Mesenchymal stem cell (in vitro differentiated cells and primary cell): ENCODE measurements around the gene SLC48A1.
A peak's percentile ranks its signal among the peaks of the same experiment; 100 is the strongest.

ENCODE experiments used
- DNase-seq: peaks from one replicate; pipeline ENCODE4 v3.0.0-alpha.2; 2013
- H2AFZ ChIP-seq: one replicate; pipeline ENCODE4 v1.6.1; 2013; ENCODE audit warnings: low read depth, mild to moderate bottlenecking, control low read depth, inconsistent platforms, low read length, moderate library complexity
- H2AK5ac ChIP-seq: 2 replicates; pipeline ENCODE4 v1.6.1; 2013; ENCODE audit warnings: low read length, moderate library complexity, mild to moderate bottlenecking, inconsistent platforms; ENCODE audit not compliant: severe bottlenecking
- H2BK120ac ChIP-seq: one replicate; pipeline ENCODE4 v1.6.1; 2013; ENCODE audit warnings: low read depth, mild to moderate bottlenecking, inconsistent platforms, low read length, moderate library complexity
- H2BK12ac ChIP-seq, 2 experiments: one replicate each; pipeline ENCODE4 v1.6.1; 2013; ENCODE audit warnings: inconsistent platforms in 2 of 2, low read length in 2 of 2, mild to moderate bottlenecking in 2 of 2, moderate library complexity in 2 of 2, control low read depth in 1 of 2
- H2BK15ac ChIP-seq: one replicate; pipeline ENCODE4 v1.6.1; 2013; ENCODE audit warnings: mild to moderate bottlenecking, low read depth, inconsistent platforms; ENCODE audit not compliant: poor library complexity, severe bottlenecking
- H2BK5ac ChIP-seq: 2 replicates; pipeline ENCODE4 v1.6.1; 2013; ENCODE audit warnings: low read depth, mild to moderate bottlenecking, low read length, control low read depth, inconsistent platforms; ENCODE audit not compliant: poor library complexity, severe bottlenecking
- H3K14ac ChIP-seq, 2 experiments: one replicate each; pipeline ENCODE4 v1.6.1; 2013; ENCODE audit warnings: inconsistent platforms in 2 of 2, low read length in 2 of 2, control low read depth in 1 of 2, mild to moderate bottlenecking in 1 of 2, moderate library complexity in 1 of 2
- H3K18ac ChIP-seq, 2 experiments: one replicate each; pipeline ENCODE4 v1.6.1; 2013; ENCODE audit warnings: inconsistent platforms in 2 of 2, low read length in 2 of 2, control low read depth in 1 of 2, low read depth in 1 of 2, mild to moderate bottlenecking in 1 of 2
- H3K23ac ChIP-seq, 2 experiments: one replicate each; pipeline ENCODE4 v1.6.1; 2013; ENCODE audit warnings: inconsistent platforms in 2 of 2, low read length in 2 of 2, mild to moderate bottlenecking in 2 of 2, moderate library complexity in 2 of 2, control low read depth in 1 of 2
- H3K27ac ChIP-seq: 2 replicates; pipeline ENCODE4 v1.5.1; 2013; ENCODE audit warnings: mild to moderate bottlenecking, moderate library complexity, low read length, control low read depth, inconsistent platforms; ENCODE audit not compliant: poor library complexity, severe bottlenecking
- H3K27me3 ChIP-seq, 2 experiments: 2 replicates each; pipeline versions ENCODE4 v1.6.1 to v1.7.0; 2013; ENCODE audit warnings: low read length in 2 of 2, mild to moderate bottlenecking in 2 of 2, moderate library complexity in 2 of 2, control low read depth in 1 of 2, inconsistent platforms in 1 of 2; ENCODE audit not compliant: control insufficient read depth in 1 of 2, insufficient read depth in 1 of 2
- H3K36me3 ChIP-seq, 2 experiments: 2 replicates each; pipeline versions ENCODE4 v1.6.1 to v1.7.0; 2013; ENCODE audit warnings: low read length in 2 of 2, control low read depth in 1 of 2, inconsistent platforms in 1 of 2, low read depth in 1 of 2, mild to moderate bottlenecking in 1 of 2; ENCODE audit not compliant: insufficient read depth in 2 of 2, control insufficient read depth in 1 of 2
- H3K4ac ChIP-seq, 2 experiments: one replicate each; pipeline ENCODE4 v1.6.1; 2013; ENCODE audit warnings: inconsistent platforms in 2 of 2, low read length in 2 of 2, mild to moderate bottlenecking in 2 of 2, moderate library complexity in 2 of 2, control low read depth in 1 of 2, low read depth in 1 of 2
- H3K4me1 ChIP-seq: 2 replicates; pipeline ENCODE4 v1.6.1; 2013; ENCODE audit warnings: low read depth, low read length, control low read depth; ENCODE audit not compliant: control insufficient read depth, insufficient read depth
- H3K4me2 ChIP-seq: 2 replicates; pipeline ENCODE4 v1.6.1; 2013; ENCODE audit warnings: low read length, mild to moderate bottlenecking, inconsistent platforms; ENCODE audit not compliant: poor library complexity, severe bottlenecking
- H3K4me3 ChIP-seq, 2 experiments: 2 replicates each; pipeline versions ENCODE4 v1.5.1 to v1.7.0; 2013; ENCODE audit warnings: low read length in 2 of 2, mild to moderate bottlenecking in 2 of 2, control low read depth in 1 of 2, low read depth in 1 of 2; ENCODE audit not compliant: insufficient read depth in 1 of 2
- H3K79me1 ChIP-seq: replicated peaks from 2 replicates; pipeline ENCODE4 v1.6.1; 2013; ENCODE audit warnings: mild to moderate bottlenecking, control low read depth, low read length, inconsistent platforms; ENCODE audit not compliant: poor library complexity, severe bottlenecking
- H3K9ac ChIP-seq: 2 replicates; pipeline ENCODE4 v1.7.0; 2013; ENCODE audit warnings: mild to moderate bottlenecking, low read length, moderate library complexity
- H3K9me3 ChIP-seq: 2 replicates; pipeline ENCODE4 v1.7.0; 2013; ENCODE audit warnings: mild to moderate bottlenecking, low read length; ENCODE audit not compliant: control insufficient read depth
- H4K8ac ChIP-seq: one replicate; pipeline ENCODE4 v1.6.1; 2013; ENCODE audit warnings: inconsistent platforms, mild to moderate bottlenecking, low read length, moderate library complexity
- H4K91ac ChIP-seq: one replicate; pipeline ENCODE4 v1.6.1; 2013; ENCODE audit warnings: mild to moderate bottlenecking, low read length, inconsistent platforms
- WGBS: methylation state at CpG from one replicate; pipeline ENCODE4 v1.1.7; 2013; ENCODE audit warnings: mixed read lengths; 5-methylcytosine and 5-hydroxymethylcytosine counted together

Gene SLC48A1

GRCh38 chr12:47797441-47797840, 24.4 kb downstream of the SLC48A1 start:
- no peak overlapping the region for H3K23ac ChIP-seq
- H3K4me3 ChIP-seq: no peak overlapping the region
- no peaks in the 10 kb centered on the region for H3K27me3 ChIP-seq
- no peak overlapping the region for H2BK12ac ChIP-seq
- peaks cover 79 to 83% of the 10 kb centered on the region in 2 experiments for H3K36me3 ChIP-seq
- no peak overlapping the region for H4K8ac ChIP-seq
- no peak overlapping the region for H2BK5ac ChIP-seq
- H3K27ac ChIP-seq: no peak overlapping the region
- H3K4me2 ChIP-seq: no peak overlapping the region
- no peak overlapping the region for H2BK120ac ChIP-seq
- H2BK15ac ChIP-seq: peak overlapping the region; percentile 2
- H3K9me3 ChIP-seq: no peaks in the 10 kb centered on the region
- no peak overlapping the region for H3K14ac ChIP-seq
- peaks cover 51% of the 10 kb centered on the region for H3K79me1 ChIP-seq
- no peak overlapping the region for H3K4ac ChIP-seq
- H2AK5ac ChIP-seq: no peak overlapping the region
- no peak for DNase-seq
- 94% methylated on average over 10 of the region's 10 CpGs for WGBS
- no peak overlapping the region for H3K18ac ChIP-seq
- peaks cover 18% of the 10 kb centered on the region for H3K4me1 ChIP-seq
- H3K9ac ChIP-seq: no peak overlapping the region
- H2AFZ ChIP-seq: no peak overlapping the region
- no peak overlapping the region for H4K91ac ChIP-seq

DNA sequence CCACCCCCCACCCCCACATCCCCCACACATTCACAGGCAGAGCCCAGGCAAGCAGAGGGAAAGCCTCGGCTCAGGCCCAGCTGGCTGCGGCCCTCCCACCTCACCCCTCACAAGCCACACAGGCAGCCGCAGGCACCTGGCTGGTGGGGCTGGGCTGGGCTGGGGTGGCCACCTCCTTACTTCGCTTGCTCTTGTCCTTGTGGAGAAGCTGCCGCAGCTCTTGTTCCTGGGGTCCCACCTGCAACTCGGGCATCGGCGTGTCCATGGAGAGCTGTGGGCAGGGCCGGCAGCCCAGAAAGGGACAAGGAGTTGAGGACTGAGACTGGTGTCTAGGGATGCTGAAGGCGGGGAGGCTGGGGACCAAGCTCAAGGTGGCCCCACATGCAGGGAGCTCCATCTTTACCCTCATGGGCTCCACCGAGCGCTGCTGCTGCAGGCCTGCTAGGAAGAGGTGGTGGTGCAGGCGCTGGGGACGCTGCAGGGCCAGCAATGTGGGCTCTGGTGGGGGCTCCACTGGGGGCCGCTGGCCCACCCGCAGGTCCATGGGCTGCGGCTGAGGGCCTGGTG, 25.4 kb downstream of the SLC48A1 start:
- Histone ChIP-seq H3K79me1 (peaks cover 48% of the 10 kb centered on the region), H2AFZ (no peak overlapping the region), H2BK15ac (no peak overlapping the region), H3K4me2 (no peak overlapping the region), H3K18ac (no peak overlapping the region), H3K9ac (no peak overlapping the region), H3K23ac (no peak overlapping the region), H3K14ac (no peak overlapping the region), H3K4me1 (peaks cover 24% of the 10 kb centered on the region), H3K36me3 (peaks cover 78 to 81% of the 10 kb centered on the region in 2 experiments), H3K4ac (no peak overlapping the region), H3K4me3 (no peak overlapping the region), H3K27me3 (no peaks in the 10 kb centered on the region), H3K27ac (no peak overlapping the region), H3K9me3 (no peaks in the 10 kb centered on the region), H2BK5ac (no peak overlapping the region), H2BK12ac (no peak overlapping the region), H4K91ac (no peak overlapping the region), H2BK120ac (no peak overlapping the region), H2AK5ac (no peak overlapping the region), H4K8ac (no peak overlapping the region)
- 95% methylated on average over 17 of the region's 17 CpGs for WGBS
- no peak for DNase-seq

GRCh38 chr12:47799357-47799955, 26.4 kb downstream of the SLC48A1 start:
- no peak overlapping the region for H4K91ac ChIP-seq
- H2BK12ac ChIP-seq: peak overlapping the region in 1 of 2 experiments; percentile 34
- no peak overlapping the region for H3K27ac ChIP-seq
- H2BK15ac ChIP-seq: no peak overlapping the region
- H3K23ac ChIP-seq: peak overlapping the region in 1 of 2 experiments; percentile 53
- no peak overlapping the region for H3K4me3 ChIP-seq
- no peak overlapping the region for H2BK5ac ChIP-seq
- no peak for DNase-seq
- H3K36me3 ChIP-seq: peaks cover 77 to 80% of the 10 kb centered on the region in 2 experiments
- peak overlapping the region in 1 of 2 experiments; percentile 48 for H3K18ac ChIP-seq
- no peak overlapping the region for H3K4ac ChIP-seq
- H3K4me2 ChIP-seq: no peak overlapping the region
- H3K4me1 ChIP-seq: peaks cover 31% of the 10 kb centered on the region
- H3K79me1 ChIP-seq: peaks cover 42% of the 10 kb centered on the region
- peak overlapping the region in 1 of 2 experiments; percentile 69 for H3K14ac ChIP-seq
- 85% methylated on average over 7 of the region's 7 CpGs for WGBS
- H3K9me3 ChIP-seq: no peaks in the 10 kb centered on the region
- H2AK5ac ChIP-seq: no peak overlapping the region
- H3K27me3 ChIP-seq: no peaks in the 10 kb centered on the region
- H4K8ac ChIP-seq: no peak overlapping the region
- peak overlapping the region; percentile 46 for H3K9ac ChIP-seq
- H2AFZ ChIP-seq: no peak overlapping the region
- no peak overlapping the region for H2BK120ac ChIP-seq

GRCh38 chr12:47800582-47800981, 27.5 kb downstream of the SLC48A1 start:
- Histone ChIP-seq H2AK5ac (no peak overlapping the region), H4K8ac (no peak overlapping the region), H3K14ac (no peak overlapping the region), H3K18ac (no peak overlapping the region), H3K36me3 (peaks cover 76 to 78% of the 10 kb centered on the region in 2 experiments), H3K4me3 (no peak overlapping the region), H2BK12ac (no peak overlapping the region), H2BK120ac (no peak overlapping the region), H3K9me3 (no peaks in the 10 kb centered on the region), H3K79me1 (peaks cover 39% of the 10 kb centered on the region), H3K23ac (no peak overlapping the region), H2BK15ac (peak overlapping the region; percentile 2), H2AFZ (no peak overlapping the region), H3K4ac (no peak overlapping the region), H3K4me2 (no peak overlapping the region), H4K91ac (no peak overlapping the region), H3K4me1 (peaks cover 35% of the 10 kb centered on the region), H2BK5ac (no peak overlapping the region), H3K27ac (no peak overlapping the region), H3K9ac (peak overlapping the region; percentile 46), H3K27me3 (no peaks in the 10 kb centered on the region)
- 95% methylated on average over 7 of the region's 7 CpGs for WGBS
- no peak for DNase-seq
